Activated T-cell treated with anti-CD3 and anti-CD28 coated beads for 48 hours (primary cell): Measurements from ENCODE around the gene C2orf68.
"Not testable (repeated sequence)": the region's sequence is repeated elsewhere in the genome, so short reads cannot be mapped to it uniquely, and the experiment has no call there.

ENCODE experiments used
- DNase-seq: peaks from one replicate; pipeline ENCODE4 v3.0.0-alpha.2; 2020; ENCODE audit warnings: low read depth

C2orf68 gene

DNA sequence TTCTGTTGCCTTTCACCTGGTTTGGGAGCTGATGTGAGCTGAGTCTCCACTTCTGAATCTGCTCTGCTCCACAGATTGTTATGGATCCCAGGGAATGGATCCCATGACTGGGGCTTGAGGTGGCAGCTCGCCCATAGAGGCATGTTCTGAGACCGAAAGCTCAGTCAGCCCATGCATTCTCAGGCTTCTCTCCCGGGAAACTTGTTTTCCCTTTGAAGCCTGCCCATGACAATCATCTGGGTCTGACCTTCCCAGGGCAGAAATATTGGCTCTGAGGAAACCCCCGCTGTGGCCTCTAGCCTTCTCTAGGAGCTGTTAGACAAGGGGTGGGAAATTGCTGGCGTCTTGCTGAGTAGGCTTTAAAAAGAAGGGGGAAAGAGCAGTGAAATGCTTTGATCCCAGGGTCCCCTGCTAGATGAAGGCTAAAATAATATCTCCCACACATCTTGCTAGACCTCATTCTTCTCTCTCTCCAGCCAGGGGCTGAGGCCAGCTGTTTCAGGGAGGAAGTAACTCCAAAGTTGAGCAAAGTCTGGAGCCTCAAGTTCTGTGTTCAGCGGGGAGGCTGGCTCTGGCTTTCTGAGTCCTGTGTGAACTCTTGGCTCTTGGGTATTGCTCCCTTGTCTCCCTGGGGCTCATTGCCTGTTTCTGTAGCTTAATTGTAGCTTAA, 32.5 kb downstream of the C2orf68 start:
- no peak for DNase-seq

DNA sequence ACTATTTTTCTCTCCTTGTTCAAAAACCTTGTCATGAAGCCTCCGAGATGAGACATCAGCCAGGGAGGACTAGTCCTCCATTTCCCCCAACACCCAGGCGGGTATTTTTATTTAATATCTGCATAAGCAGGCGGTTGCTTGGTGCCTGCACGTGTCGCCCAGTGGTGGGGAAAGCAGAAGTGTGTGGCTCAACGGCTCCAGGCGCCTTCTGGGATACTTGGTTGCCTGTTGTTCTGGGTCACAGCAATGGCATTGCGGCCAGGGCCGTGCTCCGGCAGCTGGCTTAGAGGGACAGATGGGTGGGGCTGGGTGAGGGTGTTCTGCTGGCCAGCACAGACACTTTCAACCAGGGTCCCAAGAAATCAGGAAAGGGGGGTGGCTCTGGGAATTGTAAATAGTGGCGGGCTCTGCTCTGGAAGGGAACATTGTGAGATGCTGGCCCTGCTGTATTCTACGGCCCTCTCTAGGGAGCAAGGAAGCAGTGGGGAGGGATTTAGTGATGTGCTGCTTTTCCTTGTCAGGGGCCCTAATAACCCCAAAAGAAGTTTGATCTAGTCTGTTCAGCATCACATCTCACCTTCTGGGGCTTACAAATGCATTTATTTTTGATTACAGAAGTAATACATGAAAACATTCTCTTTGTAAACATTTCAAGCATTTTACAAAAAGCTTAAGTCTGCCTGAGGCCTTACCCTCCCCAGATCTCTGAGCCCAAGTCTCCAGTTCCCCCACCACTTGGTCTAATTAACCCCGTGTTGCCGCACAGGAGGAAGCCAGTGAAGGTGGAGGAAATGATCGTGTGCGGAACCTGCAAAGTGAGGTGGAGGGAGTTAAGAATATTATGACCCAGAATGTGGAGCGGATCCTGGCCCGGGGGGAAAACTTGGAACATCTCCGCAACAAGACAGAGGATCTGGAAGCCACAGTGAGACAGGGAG, 33.4 kb downstream of the C2orf68 start:
- no peak for DNase-seq

DNA sequence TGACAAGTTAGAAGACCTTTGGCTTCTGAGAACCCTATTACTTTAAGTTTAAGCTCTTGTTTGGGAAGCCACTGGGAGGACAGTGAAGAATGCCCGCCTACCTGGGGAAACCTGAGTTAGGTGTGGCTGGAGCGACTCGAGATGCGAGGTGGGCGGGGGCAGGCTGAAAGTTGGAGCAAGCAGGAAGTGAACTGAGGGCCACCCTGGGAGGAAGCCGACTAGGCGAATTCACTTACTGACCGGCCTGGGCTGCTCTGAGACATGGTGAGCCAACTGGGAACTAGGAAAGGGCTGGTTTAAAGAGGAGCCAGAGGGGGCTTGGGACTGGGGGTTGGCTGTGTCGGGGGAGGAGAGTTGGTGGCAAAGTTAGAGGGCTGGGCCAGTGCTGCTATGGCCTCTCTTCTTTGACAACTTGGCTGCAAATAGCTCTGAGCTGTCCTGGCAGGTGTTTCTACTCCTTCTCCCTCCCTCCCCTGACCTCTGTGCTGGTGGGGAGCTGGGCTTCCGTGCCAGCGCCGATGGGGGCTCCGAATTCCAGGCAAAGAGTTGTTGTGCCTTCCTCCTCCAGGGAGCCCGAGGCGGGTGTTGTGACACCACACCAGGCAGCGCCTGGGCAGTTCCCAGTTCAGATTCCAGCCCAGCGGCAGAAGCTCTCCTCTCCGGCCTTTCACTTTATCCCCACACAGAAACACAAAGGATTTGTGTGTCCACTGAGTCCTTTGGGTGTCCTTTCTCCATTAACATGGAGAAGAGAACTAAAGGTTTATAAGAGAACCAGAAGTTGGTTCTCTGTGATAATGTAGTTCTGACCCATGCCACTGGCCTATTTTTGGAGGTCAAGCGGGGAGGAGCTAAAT, 34.3 kb downstream of the C2orf68 start, which contains the start of gene VAMP8:
TSS of gene VAMP8 (plus strand) at position 201 of the 857 bp plus-strand sequence. CDS start at position 262, 61 bp downstream.
- DNase-seq, result peak; percentile 58

DNA sequence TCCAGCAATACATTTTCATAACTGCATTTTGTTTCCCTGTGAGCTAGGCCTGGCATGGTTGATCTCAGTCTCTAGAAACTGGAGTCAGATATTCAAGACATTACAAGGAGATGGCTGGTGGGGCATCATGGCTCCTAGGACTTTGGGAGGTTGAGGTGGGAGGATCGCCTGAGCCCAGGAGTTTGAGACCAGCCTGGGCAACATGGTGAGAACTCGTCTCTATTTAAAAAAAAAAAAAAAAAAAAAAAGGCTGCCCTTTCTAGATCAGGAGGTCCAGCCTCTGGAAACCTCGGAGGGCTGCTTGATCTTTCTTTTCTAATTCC, 34.8 kb downstream of the C2orf68 start:
- DNase-seq, result no peak

DNA sequence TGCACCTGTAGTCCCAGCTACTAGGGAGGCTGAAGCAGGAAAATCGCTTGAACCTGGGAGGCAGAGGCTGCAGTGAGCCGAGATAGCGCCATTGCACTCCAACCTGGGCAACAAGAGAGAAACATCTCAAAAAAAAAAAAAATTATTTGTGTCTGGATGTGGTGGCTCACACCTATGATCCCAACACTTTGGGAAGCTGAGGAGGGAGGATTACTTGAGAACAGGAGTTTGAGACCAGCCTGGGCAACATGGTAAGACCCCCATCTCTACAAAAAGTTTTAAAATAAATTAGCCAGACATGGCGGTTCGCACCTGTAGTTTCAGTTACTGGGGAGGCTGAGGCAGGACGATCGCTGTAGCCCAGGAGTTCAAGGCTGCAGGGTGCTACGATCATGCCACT, 36.1 kb downstream of the C2orf68 start:
- DNase-seq, result no peak

DNA sequence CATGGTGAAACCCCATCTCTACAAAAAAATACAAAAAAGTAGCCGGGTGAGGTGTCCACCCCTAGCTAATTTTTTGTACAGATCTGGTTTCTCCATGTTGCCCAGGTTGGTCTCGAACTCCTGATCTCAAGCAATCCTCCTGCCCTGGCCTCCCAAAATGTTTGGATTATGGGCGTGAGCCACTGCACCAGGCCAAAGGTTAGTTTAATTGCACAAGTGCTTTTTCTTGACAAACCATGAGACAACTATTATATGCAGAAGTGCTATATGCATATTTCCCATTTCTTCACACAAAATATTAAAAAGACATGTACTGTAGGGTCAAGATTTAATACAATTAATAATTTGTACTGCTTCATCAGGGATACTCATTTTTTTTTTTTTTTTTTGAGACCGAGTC, 45.6 kb downstream of the C2orf68 start:
- no peak for DNase-seq

DNA sequence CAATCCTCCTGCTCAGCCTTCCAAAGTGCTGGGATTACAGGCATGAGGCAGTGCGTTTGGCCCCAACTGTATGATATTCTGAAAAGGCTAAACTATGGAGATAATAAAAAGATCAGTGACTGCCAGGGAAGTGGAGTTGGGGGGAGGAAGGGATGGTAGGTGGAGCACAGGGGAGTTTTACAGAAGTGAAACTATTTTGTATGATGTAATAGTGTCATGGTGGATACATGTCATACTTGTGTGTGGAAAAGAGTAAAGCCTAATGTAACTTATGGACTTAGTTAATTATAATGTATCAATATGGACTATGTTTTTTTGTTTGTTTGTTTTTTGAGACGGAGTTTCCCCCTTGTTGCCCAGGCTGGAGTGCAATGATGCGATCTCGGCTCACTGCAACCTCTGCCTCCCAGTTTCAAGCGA, 47.7 kb downstream of the C2orf68 start:
- DNase-seq, result no peak

DNA sequence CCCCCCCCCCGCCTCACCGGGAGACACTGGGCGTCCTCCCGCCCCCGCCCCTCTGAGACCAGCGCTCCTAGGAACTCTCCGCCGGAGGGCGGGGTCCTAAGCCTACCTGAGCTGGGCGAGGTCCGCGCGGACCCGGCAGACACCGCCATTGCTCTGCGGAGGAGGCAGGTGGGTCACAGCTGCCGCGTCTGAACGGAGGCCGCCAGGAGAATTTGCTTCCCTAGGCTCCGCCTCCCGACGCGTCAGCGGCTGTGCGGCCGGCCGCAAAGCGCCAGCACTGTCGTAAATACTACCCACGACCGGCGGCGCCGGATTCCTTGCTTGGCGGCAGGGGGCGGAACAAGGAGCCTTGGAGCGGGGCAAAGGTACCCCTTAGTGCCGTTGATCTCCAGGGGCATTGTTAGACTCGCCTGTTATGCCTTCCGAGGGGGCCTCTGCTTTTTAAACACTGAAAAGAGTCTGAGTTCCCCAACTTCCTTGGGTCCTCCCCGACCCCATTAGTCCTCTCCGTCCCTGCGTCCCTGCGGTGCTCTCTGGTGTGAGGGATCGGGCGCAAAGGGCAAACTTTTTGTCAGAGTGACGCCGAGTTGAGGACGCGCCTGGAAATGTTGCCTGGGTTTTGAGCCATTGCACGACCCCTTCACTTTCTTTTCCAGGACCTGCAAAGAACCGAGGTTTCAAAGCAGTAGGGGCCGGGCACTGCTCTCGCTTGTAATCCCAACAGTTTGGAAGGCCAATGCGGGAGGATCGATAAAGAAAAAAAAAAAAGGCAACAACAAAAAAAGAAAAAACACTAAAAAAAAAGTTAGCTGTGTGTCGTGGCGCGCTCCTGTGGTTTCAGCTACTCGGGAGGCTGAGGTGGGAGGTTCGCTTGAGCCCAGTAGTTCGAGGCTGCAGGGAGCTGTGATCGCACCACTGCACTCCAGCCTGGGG, 50.3 kb downstream of the C2orf68 start, which contains the start of gene GGCX:
TSS of gene GGCX (minus strand) at position 214 of the 933 bp plus-strand sequence. CDS start at position 149, 65 bp downstream.
- peak; percentile 96 for DNase-seq

DNA sequence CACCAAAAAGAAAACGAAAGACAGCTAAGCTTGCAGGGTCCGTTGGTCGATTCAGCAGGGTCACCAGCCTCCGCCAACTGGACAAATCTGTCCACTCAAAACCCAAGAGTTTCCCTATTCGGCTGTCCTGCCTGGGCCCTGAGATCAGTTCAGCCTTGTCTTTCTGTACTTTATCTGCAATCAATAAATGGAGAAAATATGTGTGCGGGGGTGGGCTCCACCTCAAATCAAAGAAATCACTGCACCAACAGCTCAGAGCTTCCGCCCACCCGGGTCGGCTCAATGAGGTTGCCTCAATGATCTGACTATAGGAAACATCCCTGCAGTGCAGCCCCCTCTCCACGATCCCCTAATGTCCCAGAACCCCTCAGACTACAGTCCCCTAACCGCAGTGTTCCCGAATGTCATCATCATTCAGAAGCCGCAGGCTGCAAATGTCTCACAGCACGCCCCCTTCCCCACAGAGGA, 51.0 kb downstream of the C2orf68 start:
- DNase-seq, result peak; percentile 27

DNA sequence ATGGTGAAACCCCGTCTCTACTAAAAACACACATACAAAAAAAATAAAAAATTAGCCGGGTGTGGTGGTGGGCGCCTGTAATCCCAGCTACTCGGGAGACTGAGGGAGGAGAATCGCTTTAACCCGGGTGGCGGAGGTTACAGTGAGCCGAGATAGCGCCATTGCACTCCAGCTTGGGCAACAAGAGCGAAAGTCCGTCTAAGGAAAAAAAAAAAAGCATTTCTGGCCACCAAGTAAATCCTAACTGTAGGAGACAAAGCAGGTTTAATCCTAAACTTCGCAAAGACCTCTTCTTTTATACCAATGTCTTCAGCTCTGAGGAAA, 51.5 kb downstream of the C2orf68 start:
- DNase-seq, result not testable (repeated sequence)

DNA sequence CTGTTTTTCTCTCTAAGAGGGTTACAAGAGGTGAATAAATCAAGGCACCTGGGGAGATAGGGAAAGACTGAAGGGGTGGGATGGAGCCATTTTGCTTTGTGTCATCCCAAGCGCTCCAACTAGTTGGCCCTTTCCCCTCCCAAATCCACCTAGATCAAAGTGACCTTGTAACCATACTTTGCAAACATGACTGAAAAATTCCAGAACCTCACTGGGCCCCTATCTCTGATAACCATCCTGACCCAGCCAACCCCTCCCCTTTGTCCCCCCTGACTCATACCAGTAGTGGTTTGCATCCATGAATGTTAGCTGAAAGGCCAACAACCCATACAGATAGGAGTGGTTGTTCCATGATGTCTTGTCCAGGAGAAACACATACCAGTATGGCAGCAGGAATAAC, 53.7 kb downstream of the C2orf68 start:
- no peak for DNase-seq

DNA sequence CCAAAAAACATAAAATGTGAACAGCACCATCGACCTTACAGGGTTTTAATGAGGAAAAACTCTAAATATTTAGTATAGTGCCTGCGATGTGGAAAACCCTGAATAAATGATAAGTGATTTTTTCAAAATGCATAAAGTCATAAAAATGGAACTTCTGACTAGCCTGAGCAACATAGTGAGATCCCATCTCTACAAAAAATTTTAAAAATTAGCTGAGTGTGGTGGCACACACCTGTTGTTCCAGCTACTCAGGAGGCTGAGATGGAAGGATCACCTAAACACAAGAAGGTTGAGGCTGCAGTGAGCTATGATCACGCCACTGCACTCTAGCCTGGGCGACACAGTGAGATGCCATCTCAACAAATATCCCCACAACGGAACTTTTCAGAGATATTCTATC, 54.7 kb downstream of the C2orf68 start:
- no peak for DNase-seq
